Measurements from ENCODE around the gene EDA. TPM values are rescaled to one million over a fixed set of nuclear protein-coding genes. Genes with fewer than 3 reads are reported as not detected.

Gene EDA
- total RNA-seq, 8 experiments from 2014 or later = 0.60 to 4.7 (median 1.2) TPM

DNA sequence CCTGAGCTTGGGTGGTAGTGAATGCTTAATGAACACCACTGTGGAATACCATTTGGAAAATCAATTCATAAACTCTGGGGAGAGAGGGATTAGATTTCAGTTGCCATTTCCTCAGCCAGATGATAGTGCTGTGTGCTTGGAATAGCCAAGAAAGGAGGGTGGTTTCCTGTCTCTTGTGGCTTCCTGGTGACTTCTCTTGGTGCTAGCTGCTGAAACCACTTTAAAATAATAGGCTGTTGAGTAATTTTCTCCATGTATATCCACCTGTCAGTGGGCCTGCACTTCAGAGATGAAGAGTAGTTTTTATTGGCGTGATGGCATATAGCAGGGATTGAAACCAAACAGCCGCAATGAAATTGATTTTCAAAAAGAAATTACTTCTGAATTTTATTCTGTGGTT is 11.8 kb downstream of the EDA start:
- in situ Hi-C loops (cut with MboI; ENCODE audit: low pct_unique_long_range_greater_than_20kb in 2 of 9, low sequenced_read_pairs in 9 of 9, unreplicated experiment in 9 of 9) = no loop called here

DNA sequence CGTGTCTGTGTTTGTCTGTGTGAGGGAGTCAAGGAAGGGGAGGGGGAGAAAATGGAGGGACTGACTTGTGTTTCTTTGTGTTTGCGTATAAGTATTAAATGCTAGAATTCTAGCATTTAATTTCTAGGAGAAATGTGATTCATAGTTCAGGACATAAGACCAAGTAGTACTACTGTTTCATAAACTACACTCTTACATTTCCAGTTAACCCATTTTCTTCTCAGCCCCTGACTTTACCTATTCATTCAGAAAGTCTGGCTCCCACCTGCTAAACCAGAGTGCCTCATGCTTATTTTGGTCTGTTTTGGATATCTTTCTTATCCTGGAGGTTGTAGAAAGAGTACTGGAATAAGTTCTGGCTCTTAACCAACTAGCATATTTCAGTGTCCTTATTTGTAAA is 14.2 kb downstream of the EDA start:
- H3K27ac ChIP-seq = no peak overlapping the region
- H3K4me1 ChIP-seq (replicated peaks in 1 of 2) = no peaks in the 10 kb centered on the region
- 46 to 76% (median 57%) methylated on average over 1 to 2 of the region's 2 CpGs; no CpG with 5 or more reads in 7 of the 10 experiments for WGBS, 10 experiments
- ATAC-seq (replicated peaks in 6 of 8) = no peak
- in situ Hi-C loops (cut with MboI; ENCODE audit: low pct_unique_long_range_greater_than_20kb in 2 of 9, low sequenced_read_pairs in 9 of 9, unreplicated experiment in 9 of 9) = no loop called here
- H3K4me3 ChIP-seq = no peak overlapping the region

More for the DNA sequence above, 11.8 kb downstream of the EDA start:
- no peak for ATAC-seq (replicated peaks in 6 of 8)
- WGBS, 10 experiments = 50 to 100% (median 88%) methylated on average over 1 to 2 of the region's 2 CpGs; no CpG with 5 or more reads in 6 of the 10 experiments
- H3K27ac ChIP-seq = no peak overlapping the region
- no peaks in the 10 kb centered on the region for H3K4me1 ChIP-seq (replicated peaks in 1 of 2)
- no peak overlapping the region for H3K4me3 ChIP-seq

DNA sequence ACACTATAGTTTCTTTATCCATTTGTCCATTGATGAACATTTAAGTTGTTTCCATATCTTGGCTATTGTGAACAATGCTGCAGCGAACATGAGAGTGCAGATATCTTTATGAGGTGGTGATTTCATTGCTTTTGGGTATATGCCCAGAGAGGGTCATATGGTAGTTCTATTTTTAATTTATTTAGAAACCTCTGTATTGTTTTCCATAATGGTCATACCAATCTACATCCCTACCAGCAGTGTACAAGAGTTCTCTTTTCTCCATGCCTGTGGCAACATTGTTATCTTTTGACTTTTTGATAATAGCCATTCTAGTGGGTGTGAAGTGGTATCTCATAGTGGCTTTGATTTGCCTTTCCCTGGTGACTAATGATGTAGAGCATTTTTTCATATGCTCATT is 48.8 kb downstream of the EDA start:
- in situ Hi-C loops (cut with MboI; ENCODE audit: low pct_unique_long_range_greater_than_20kb in 2 of 9, low sequenced_read_pairs in 9 of 9, unreplicated experiment in 9 of 9) = no loop called here

DNA sequence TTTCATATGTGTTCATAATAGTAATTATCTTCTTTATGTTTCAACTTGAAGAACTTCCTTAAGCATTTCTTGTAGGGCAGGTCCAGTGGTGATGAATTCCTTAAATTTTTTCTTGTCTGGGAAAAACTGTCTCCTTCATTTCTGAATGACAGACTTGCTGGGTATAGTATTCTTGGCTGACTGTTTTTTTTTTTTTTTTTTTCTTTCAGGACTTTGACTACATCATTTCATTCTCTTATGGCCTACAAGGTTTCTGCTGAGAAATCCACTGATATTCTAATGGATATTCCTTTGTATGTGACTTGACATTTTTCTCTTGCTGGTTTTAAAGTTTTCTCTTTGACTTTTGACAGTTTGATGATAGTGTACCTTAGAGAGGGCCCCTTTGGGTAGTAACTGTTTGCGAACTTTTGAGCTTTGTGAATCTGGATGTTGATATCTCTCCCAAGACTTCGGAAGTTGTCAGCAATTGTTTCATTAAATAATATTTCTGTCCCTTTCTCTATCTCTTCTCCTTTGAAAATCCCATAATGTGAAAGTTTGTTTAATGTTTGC is 54.2 kb downstream of the EDA start:
- in situ Hi-C loops (cut with MboI; ENCODE audit: low pct_unique_long_range_greater_than_20kb in 2 of 9, low sequenced_read_pairs in 9 of 9, unreplicated experiment in 9 of 9) = no loop called here
- Histone ChIP-seq H3K4me1 (replicated peaks in 1 of 2) (no peaks in the 10 kb centered on the region), H3K27ac (no peak overlapping the region), H3K4me3 (no peak overlapping the region)
- ATAC-seq (replicated peaks in 6 of 8) = no peak
- WGBS, 10 experiments = 0 to 100% (median 0%) methylated on average over 1 to 2 of the region's 2 CpGs; no CpG with 5 or more reads in 5 of the 10 experiments

More for the DNA sequence above, 48.8 kb downstream of the EDA start:
- WGBS, 10 experiments = 0 to 86% (median 54%) methylated on average over 1 of the region's 1 CpG; no CpG with 5 or more reads in 6 of the 10 experiments
- Histone ChIP-seq H3K4me3 (no peak overlapping the region), H3K4me1 (replicated peaks in 1 of 2) (no peaks in the 10 kb centered on the region), H3K27ac (no peak overlapping the region)
- ATAC-seq (replicated peaks in 6 of 8) = no peak

DNA sequence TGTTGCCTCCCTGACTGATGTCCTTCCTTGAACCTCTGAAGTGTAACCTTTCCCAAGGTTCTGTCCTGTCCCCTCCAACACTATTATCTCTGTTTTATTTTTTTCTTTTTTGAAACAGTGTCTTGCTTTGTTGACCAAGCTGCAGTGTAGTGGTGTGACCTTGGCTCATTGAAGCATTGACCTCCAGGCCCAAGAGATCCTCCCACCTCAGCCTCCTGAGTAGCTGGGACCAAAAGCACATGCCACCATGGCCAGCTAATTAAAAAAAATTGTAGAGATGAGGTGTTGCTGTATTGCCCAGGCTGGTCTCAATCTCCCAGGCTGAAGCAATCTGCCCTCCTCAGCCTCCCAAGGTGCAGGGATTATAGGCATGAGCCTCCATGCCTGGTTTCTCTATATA is 59.0 kb downstream of the EDA start:
- no peak overlapping the region for H3K4me3 ChIP-seq
- no peak for ATAC-seq (replicated peaks in 6 of 8)

DNA sequence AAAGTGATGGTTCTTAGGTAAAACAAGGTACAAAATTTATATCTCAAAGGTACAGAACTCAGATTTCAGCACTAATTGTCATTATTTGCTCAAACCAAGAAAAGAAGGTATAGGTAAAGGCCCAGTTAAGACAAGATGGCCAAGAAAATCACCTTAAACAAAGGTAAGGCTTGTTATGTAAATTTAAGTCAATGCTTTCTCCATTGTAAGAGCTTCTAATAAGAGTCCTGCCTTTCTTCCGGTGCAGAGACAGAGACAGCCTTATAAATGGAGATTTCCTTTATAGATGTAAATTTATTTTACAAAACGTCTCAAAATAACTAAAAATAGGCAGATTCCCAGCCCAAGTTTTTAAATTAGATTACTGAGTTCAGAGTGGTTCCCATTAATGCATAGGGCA is 89.9 kb downstream of the EDA start:
- no peak for ATAC-seq (replicated peaks in 6 of 8)
- Histone ChIP-seq H3K4me3 (no peak overlapping the region), H3K4me1 (replicated peaks in 1 of 2) (no peaks in the 10 kb centered on the region), H3K27ac (no peak overlapping the region)
- in situ Hi-C loops (cut with MboI; ENCODE audit: low pct_unique_long_range_greater_than_20kb in 2 of 9, low sequenced_read_pairs in 9 of 9, unreplicated experiment in 9 of 9) = no loop called here
- WGBS, 10 experiments = 10 to 100% (median 20%) methylated on average over 1 to 2 of the region's 2 CpGs; no CpG with 5 or more reads in 2 of the 10 experiments

More for the DNA sequence above, 59.0 kb downstream of the EDA start:
- in situ Hi-C loops (cut with MboI; ENCODE audit: low pct_unique_long_range_greater_than_20kb in 2 of 9, low sequenced_read_pairs in 9 of 9, unreplicated experiment in 9 of 9) = no loop called here
- Histone ChIP-seq H3K27ac (no peak overlapping the region), H3K4me1 (replicated peaks in 1 of 2) (no peaks in the 10 kb centered on the region)

DNA sequence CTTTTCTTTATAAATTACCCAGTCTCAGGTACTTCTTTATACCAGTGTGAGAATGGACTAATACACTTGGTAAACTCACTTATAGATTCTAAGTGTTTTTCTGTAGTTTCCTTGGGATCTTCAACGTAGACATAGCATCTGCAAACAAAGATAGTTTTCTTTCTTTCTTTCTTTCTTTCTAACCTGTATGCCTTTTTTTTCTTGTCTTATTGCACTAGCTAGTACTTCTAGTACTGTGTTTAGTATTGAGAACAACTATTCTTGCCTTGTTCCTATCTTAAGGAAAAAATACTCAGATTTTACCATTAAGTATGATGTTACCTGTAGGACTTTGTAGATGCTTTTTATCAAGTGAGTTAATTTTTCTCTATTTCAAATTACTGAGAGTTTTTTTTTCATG is 102.2 kb downstream of the EDA start:
- 18 to 100% (median 62%) methylated on average over 1 of the region's 1 CpG; no CpG with 5 or more reads in 7 of the 10 experiments for WGBS, 10 experiments
- no peak for ATAC-seq (replicated peaks in 6 of 8)

DNA sequence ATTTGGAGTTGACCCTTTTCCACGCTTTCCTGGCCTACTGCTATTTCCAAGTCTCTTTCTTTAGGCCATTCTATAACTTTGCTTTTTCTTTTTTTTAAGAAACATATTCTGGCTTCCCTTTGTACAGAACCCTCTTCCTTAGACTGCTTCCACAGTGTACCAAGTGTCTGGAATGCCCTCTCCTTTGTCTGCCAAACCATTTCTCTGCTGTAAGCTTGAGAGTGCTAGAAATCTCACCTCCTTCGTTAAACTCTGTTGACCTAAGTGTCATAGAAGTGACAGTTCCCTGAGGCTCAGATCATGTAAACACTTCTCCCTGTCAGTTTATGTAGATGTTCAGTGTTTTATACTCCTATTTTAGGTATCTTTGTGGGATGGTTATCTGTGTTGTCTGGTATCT is 108.4 kb downstream of the EDA start:
- Histone ChIP-seq H3K4me3 (no peak overlapping the region), H3K4me1 (replicated peaks in 1 of 2) (no peaks in the 10 kb centered on the region), H3K27ac (no peak overlapping the region)
- ATAC-seq (replicated peaks in 6 of 8) = no peak
- WGBS, 10 experiments = 44 to 100% methylated on average over 2 of the region's 2 CpGs; no CpG with 5 or more reads in 8 of the 10 experiments
- in situ Hi-C loops (cut with MboI; ENCODE audit: low pct_unique_long_range_greater_than_20kb in 2 of 9, low sequenced_read_pairs in 9 of 9, unreplicated experiment in 9 of 9) = no loop called here

More for the DNA sequence above, 102.2 kb downstream of the EDA start:
- Histone ChIP-seq H3K27ac (no peak overlapping the region), H3K4me3 (no peak overlapping the region), H3K4me1 (replicated peaks in 1 of 2) (no peaks in the 10 kb centered on the region)
- in situ Hi-C loops (cut with MboI; ENCODE audit: low pct_unique_long_range_greater_than_20kb in 2 of 9, low sequenced_read_pairs in 9 of 9, unreplicated experiment in 9 of 9) = no loop called here

DNA sequence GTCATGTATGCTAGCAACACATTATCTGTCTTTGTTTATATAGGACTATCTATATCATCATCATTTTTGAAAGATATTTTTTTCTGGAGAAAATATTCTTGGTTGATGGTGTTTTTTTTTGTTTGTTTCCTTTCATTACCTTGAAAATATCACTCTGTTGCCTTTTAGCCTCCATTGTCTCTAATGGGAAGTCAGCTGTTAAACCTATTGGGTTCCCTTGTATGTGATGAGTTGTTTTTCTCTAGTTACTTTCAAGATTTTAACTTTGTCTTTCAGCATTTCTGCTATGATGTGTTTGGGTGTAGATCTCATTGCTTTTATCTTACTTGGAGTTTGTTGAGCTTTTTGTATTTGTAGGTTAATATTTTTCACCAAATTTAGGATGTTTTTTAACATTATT is 124.4 kb downstream of the EDA start:
- no peak overlapping the region for H3K27ac ChIP-seq
- in situ Hi-C loops (cut with MboI; ENCODE audit: low pct_unique_long_range_greater_than_20kb in 2 of 9, low sequenced_read_pairs in 9 of 9, unreplicated experiment in 9 of 9) = no loop called here
- ATAC-seq (replicated peaks in 6 of 8) = no peak

DNA sequence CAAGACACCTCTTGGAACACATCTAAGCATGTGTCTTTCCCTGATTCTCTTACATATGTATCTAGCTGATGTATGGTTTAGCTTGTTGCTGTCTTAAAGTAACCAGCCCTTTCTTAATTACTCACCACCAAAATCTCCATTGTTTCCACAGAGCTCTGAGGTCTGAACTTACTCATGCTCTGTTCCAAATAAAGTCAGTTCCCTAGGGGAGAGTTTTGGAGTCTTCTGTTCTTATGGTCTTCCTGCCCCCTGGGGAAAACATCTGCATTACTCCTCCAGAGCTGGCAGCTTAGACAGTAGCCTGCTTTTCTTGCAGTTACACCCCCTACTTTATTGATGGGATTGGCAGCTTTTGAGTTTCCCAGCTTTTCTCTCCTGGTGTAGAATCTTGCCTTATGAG is 125.8 kb downstream of the EDA start:
- Histone ChIP-seq H3K4me1 (replicated peaks in 1 of 2) (no peaks in the 10 kb centered on the region), H3K4me3 (no peak overlapping the region), H3K27ac (no peak overlapping the region)
- no peak for ATAC-seq (replicated peaks in 6 of 8)
- in situ Hi-C loops (cut with MboI; ENCODE audit: low pct_unique_long_range_greater_than_20kb in 2 of 9, low sequenced_read_pairs in 9 of 9, unreplicated experiment in 9 of 9) = no loop called here

More for the DNA sequence above, 124.4 kb downstream of the EDA start:
- H3K4me1 ChIP-seq (replicated peaks in 1 of 2) = no peaks in the 10 kb centered on the region
- no peak overlapping the region for H3K4me3 ChIP-seq

DNA sequence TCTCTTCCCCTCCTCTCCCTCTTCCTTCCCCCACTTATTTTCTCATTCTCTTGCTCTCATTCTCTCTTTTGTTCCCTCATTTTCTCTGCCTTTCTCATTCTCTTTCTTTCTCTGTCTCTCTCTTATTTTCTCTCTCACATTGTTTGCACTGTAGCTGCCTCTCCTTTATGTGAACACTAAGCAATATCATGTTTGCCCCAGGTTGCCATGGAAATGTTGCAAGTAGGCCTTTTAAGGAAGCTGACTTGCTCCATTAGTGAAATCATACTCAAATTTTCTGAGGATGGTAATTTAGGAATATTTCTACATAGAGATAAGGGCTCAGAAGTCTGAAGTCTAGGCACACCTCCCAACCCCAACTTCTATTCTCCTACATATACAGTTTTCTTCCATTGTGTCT is 130.1 kb downstream of the EDA start:
- Histone ChIP-seq H3K4me1 (replicated peaks in 1 of 2) (no peaks in the 10 kb centered on the region), H3K4me3 (no peak overlapping the region), H3K27ac (no peak overlapping the region)
- in situ Hi-C loops (cut with MboI; ENCODE audit: low pct_unique_long_range_greater_than_20kb in 2 of 9, low sequenced_read_pairs in 9 of 9, unreplicated experiment in 9 of 9) = no loop called here
- no peak for ATAC-seq (replicated peaks in 6 of 8)

DNA sequence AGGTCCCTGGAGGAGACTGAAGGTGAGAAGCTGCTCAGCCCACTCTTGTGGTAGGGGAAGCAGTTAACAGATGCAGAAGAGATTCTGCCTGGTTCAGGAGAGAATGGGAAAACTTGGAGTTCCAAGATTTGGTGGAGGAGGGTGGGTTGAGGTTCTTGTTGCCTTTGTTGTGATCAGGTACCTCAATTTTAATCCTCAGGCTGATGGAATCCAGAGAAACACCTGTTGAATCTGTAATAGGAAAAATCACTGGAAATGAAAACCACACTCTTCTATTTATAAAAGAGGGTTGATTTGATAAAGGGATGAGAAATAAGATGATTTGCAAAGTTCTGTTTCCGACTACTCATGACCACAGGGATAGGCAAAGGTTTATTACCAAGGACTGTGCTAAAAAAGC is 132.1 kb downstream of the EDA start:
- no peak for ATAC-seq (replicated peaks in 6 of 8)
- in situ Hi-C loops (cut with MboI; ENCODE audit: low pct_unique_long_range_greater_than_20kb in 2 of 9, low sequenced_read_pairs in 9 of 9, unreplicated experiment in 9 of 9) = no loop called here
- Histone ChIP-seq H3K27ac (no peak overlapping the region), H3K4me3 (no peak overlapping the region), H3K4me1 (replicated peaks in 1 of 2) (no peaks in the 10 kb centered on the region)
- 22 to 100% (median 50%) methylated on average over 1 of the region's 1 CpG; no CpG with 5 or more reads in 5 of the 10 experiments for WGBS, 10 experiments

DNA sequence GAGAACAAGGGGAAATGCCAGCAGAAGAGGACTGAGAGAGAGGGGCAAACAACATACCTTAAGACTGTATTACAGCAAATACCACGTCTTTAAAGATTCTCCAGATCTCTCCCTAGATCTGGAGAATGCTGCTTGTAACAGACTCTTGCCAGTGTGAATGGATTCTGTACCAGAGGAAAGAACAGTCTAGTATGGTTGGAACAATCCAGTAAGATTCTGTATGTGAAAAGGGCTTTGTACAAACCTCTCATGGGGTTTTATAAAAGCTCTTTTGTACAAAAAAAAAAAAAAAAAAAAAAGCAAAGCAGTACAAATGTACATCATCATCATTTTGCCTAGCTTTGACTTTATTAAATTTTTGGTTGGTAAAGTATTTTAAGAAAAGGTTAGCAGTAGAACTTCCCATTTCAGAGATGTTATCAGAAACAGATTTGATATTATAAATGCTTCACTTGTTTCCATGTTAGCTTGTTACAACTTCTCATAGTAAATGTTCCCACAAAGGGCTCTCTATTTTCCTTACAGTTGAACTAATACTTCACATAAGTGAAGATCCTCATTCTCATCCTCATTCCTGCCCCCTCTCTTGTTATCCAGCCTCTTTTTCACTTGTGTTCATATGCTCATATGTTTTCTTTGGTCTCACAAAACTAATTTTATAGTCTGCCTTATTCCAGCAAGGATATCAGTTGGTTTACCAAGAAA is 144.2 kb downstream of the EDA start:
- Histone ChIP-seq H3K4me3 (no peak overlapping the region), H3K27ac (no peak overlapping the region), H3K4me1 (replicated peaks in 1 of 2) (no peaks in the 10 kb centered on the region)
- in situ Hi-C loops (cut with MboI; ENCODE audit: low pct_unique_long_range_greater_than_20kb in 2 of 9, low sequenced_read_pairs in 9 of 9, unreplicated experiment in 9 of 9) = no loop called here
- 29% methylated on average over 1 of the region's 1 CpG; no CpG with 5 or more reads in 9 of the 10 experiments for WGBS, 10 experiments
- ATAC-seq (replicated peaks in 6 of 8) = no peak

DNA sequence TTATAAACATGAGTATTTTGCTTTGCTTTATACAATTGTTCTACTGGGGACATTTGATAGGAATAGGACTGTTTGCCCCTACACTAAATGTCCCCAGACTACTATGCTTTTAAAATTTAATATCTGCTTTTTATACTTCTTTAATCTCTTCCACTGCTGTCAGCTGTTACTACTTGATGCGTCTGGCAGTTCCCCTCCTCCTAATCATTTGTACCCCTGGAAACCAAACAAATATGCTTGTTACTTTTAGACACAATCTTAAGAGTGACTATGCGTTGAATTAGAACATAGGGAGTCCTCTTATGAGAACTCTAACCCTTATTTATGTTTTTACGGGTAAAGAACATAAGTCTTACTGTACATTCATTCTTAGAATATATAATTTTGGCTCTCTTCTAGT is 145.7 kb downstream of the EDA start:
- WGBS, 10 experiments = 11 to 100% (median 80%) methylated on average over 1 to 3 of the region's 3 CpGs; no CpG with 5 or more reads in 3 of the 10 experiments
- H3K4me1 ChIP-seq (replicated peaks in 1 of 2) = no peaks in the 10 kb centered on the region
- in situ Hi-C loops (cut with MboI; ENCODE audit: low pct_unique_long_range_greater_than_20kb in 2 of 9, low sequenced_read_pairs in 9 of 9, unreplicated experiment in 9 of 9) = no loop called here
- ATAC-seq (replicated peaks in 6 of 8) = no peak
- H3K27ac ChIP-seq = no peak overlapping the region
- H3K4me3 ChIP-seq = no peak overlapping the region

All from motor neuron (in vitro differentiated cells).